HG03097 (cell line): Measurements from ENCODE around the gene UGT2B17.

Experiments
- ATAC-seq: cut with Tn5 transposase; IDR thresholded peaks from one replicate; pipeline ENCODE4 v1.9.1; 2021; ENCODE audit not compliant: unreplicated experiment, low FRiP score

Gene UGT2B17

GRCh38 chr4:68490826-68491457 is 85.2 kb downstream of the UGT2B17 start:
- ATAC-seq, result no peak

- ATAC-seq, result no peak
Observed at GRCh38 chr4:68489338-68489737, 86.8 kb downstream of the UGT2B17 start.
